Activated naive CD4-positive, alpha-beta T cell (primary cell): ENCODE measurements around the gene ZNRF3.
"Not testable (repeated sequence)": the region's sequence is repeated elsewhere in the genome, so short reads cannot be mapped to it uniquely, and the experiment has no call there.

Experiments
- DNase-seq, 4 experiments: peaks; one replicate each; lab custom pipeline; 2025; lab: John Stamatoyannopoulos, UW

ZNRF3 gene

GRCh38 chr22:28933321-28933720 is 49.9 kb downstream of the ZNRF3 start:
- DNase-seq: no peak

GRCh38 chr22:28934026-28934425 is 50.7 kb downstream of the ZNRF3 start:
- DNase-seq: no peak

- no peak for DNase-seq
These were observed 51.8 kb downstream of the ZNRF3 start for GRCh38 chr22:28935140-28935539.

- DNase-seq: no peak
These were observed 52.3 kb downstream of the ZNRF3 start for GRCh38 chr22:28935713-28936112.

- DNase-seq: no peak
These were observed 52.8 kb downstream of the ZNRF3 start for GRCh38 chr22:28936200-28936599.

- no peak for DNase-seq
These were observed 54.0 kb downstream of the ZNRF3 start for GRCh38 chr22:28937206-28938025.

- no peak for DNase-seq
These were observed 55.0 kb downstream of the ZNRF3 start for GRCh38 chr22:28938286-28938833.

- DNase-seq: no peak
These were observed 56.0 kb downstream of the ZNRF3 start for GRCh38 chr22:28939394-28939793.

GRCh38 chr22:28939932-28940331 is 56.6 kb downstream of the ZNRF3 start:
- no peak for DNase-seq

- DNase-seq: no peak
These were observed 57.1 kb downstream of the ZNRF3 start for GRCh38 chr22:28940441-28940840.

- DNase-seq: no peak
These were observed 59.0 kb downstream of the ZNRF3 start for GRCh38 chr22:28942333-28942732.

- DNase-seq: no peak
These were observed 59.6 kb downstream of the ZNRF3 start for GRCh38 chr22:28942801-28943500.

- DNase-seq: no peak
These were observed 60.1 kb downstream of the ZNRF3 start for GRCh38 chr22:28943501-28943879.

- DNase-seq: no peak
These were observed 63.8 kb downstream of the ZNRF3 start for GRCh38 chr22:28947125-28947524.

- no peak for DNase-seq
These were observed 65.1 kb downstream of the ZNRF3 start for GRCh38 chr22:28948424-28948823.

GRCh38 chr22:28948860-28949551 is 65.6 kb downstream of the ZNRF3 start:
- DNase-seq: not testable (repeated sequence)

- DNase-seq: no peak
These were observed 66.4 kb downstream of the ZNRF3 start for GRCh38 chr22:28949788-28950187.

- DNase-seq: no peak
These were observed 67.4 kb downstream of the ZNRF3 start for GRCh38 chr22:28950617-28951411.

- DNase-seq: no peak
These were observed 68.2 kb downstream of the ZNRF3 start for GRCh38 chr22:28951530-28951929.

- no peak for DNase-seq
These were observed 68.7 kb downstream of the ZNRF3 start for GRCh38 chr22:28951969-28952521.

- no peak for DNase-seq
These were observed 69.5 kb downstream of the ZNRF3 start for GRCh38 chr22:28952857-28953256.
